NK-92 treated with Interleukin-12 subunit alpha and Interleukin-12 subunit beta, amount 100 ng/mL, for 24 hours (cell line): ENCODE data around the gene LUC7L3.
"Not testable (repeated sequence)": the region's sequence is repeated elsewhere in the genome, so short reads cannot be mapped to it uniquely, and the experiment has no call there.

Experiments
- DNase-seq: peaks from one replicate; lab custom pipeline; 2025; lab: John Stamatoyannopoulos, UW

LUC7L3 gene

GRCh38 chr17:50785126-50785525, 65.7 kb downstream of the LUC7L3 start:
- DNase-seq: no peak

- DNase-seq: no peak
Observed at GRCh38 chr17:50785946-50786570, 66.7 kb downstream of the LUC7L3 start.

- DNase-seq: no peak
Observed at GRCh38 chr17:50787106-50787505, 67.7 kb downstream of the LUC7L3 start.

GRCh38 chr17:50790618-50791017, 71.2 kb downstream of the LUC7L3 start:
- DNase-seq: no peak

- DNase-seq: no peak
Observed at GRCh38 chr17:50792132-50792531, 72.7 kb downstream of the LUC7L3 start.

GRCh38 chr17:50793007-50793406, 73.6 kb downstream of the LUC7L3 start:
- no peak for DNase-seq

GRCh38 chr17:50794361-50794760, 75.0 kb downstream of the LUC7L3 start:
- no peak for DNase-seq

- no peak for DNase-seq
Observed at GRCh38 chr17:50797135-50797810, 77.9 kb downstream of the LUC7L3 start.

GRCh38 chr17:50798424-50799288, 79.3 kb downstream of the LUC7L3 start:
- DNase-seq: no peak

- no peak for DNase-seq
Observed at GRCh38 chr17:50799582-50799981, 80.2 kb downstream of the LUC7L3 start.

GRCh38 chr17:50800196-50800700, 80.8 kb downstream of the LUC7L3 start:
- DNase-seq: no peak

GRCh38 chr17:50802609-50803571, 83.5 kb downstream of the LUC7L3 start:
- no peak for DNase-seq

- DNase-seq: no peak
Observed at GRCh38 chr17:50803676-50804075, 84.3 kb downstream of the LUC7L3 start.

GRCh38 chr17:50804749-50805475, 85.5 kb downstream of the LUC7L3 start:
- not testable (repeated sequence) for DNase-seq

- DNase-seq: no peak
Observed at GRCh38 chr17:50805486-50805885, 86.1 kb downstream of the LUC7L3 start.
